Sigmoid colon (tissue), 4 donors: ENCODE measurements around the gene LONRF3.

ENCODE experiments used
- EP300 ChIP-seq, 4 donors: sonication (generic); formaldehyde crosslinking; IDR thresholded peaks; one replicate each; pipeline ENCODE4 v1.6.1; 2017; ENCODE audit warnings: antibody characterized with exemption in 4 of 4
- TF ChIP-seq, protein P1 (sequence below), 4 experiments: fragments of 450-650 bp in 3 of 4; fragments of 200-600 bp in 1 of 4; IDR thresholded peaks; one replicate each; pipeline ENCODE4 v1.5.1; 2016 to 2019; ENCODE audit warnings: antibody characterized with exemption in 4 of 4, mild to moderate bottlenecking in 3 of 4, moderate library complexity in 2 of 4

- TF ChIP-seq, protein P1, sequence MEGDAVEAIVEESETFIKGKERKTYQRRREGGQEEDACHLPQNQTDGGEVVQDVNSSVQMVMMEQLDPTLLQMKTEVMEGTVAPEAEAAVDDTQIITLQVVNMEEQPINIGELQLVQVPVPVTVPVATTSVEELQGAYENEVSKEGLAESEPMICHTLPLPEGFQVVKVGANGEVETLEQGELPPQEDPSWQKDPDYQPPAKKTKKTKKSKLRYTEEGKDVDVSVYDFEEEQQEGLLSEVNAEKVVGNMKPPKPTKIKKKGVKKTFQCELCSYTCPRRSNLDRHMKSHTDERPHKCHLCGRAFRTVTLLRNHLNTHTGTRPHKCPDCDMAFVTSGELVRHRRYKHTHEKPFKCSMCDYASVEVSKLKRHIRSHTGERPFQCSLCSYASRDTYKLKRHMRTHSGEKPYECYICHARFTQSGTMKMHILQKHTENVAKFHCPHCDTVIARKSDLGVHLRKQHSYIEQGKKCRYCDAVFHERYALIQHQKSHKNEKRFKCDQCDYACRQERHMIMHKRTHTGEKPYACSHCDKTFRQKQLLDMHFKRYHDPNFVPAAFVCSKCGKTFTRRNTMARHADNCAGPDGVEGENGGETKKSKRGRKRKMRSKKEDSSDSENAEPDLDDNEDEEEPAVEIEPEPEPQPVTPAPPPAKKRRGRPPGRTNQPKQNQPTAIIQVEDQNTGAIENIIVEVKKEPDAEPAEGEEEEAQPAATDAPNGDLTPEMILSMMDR (IDR thresholded peaks at IDR 0.05) = no peak
- peak in 1 of 4 donors; percentile 12 for TF ChIP-seq EP300 (IDR thresholded peaks at IDR 0.05)
Measured at GRCh38 chrX:118975831-118976598, 1.6 kb downstream of the LONRF3 start.
